ENCODE measurements around the gene ASL.
"Not testable (repeated sequence)": the region's sequence is repeated elsewhere in the genome, so short reads cannot be mapped to it uniquely, and the experiment has no call there.

- not testable (repeated sequence) for TF ChIP-seq CTCF (IDR thresholded peaks at IDR 0.05; ENCODE audit: insufficient read depth, low read length); POLR2AphosphoS5 (IDR thresholded peaks at IDR 0.05; ENCODE audit: low read depth)
Observed at GRCh38 chr7:66125781-66126352, 50.2 kb downstream of the ASL start.
